Small intestine (tissue), 7 donors: ENCODE results near the gene FBXL16. TPM values are rescaled to one million over a fixed set of nuclear protein-coding genes. Genes with fewer than 3 reads are reported as not detected.
A peak's percentile ranks its signal among the peaks of the same experiment; 100 is the strongest.

Source experiments
- DNase-seq, 2 donors: peaks; one replicate each; pipeline versions ENCODE4 v3.0.0 to v3.0.0-alpha.2; 2013
- FAIRE-seq: peaks from 2 replicates; lab custom pipeline; 2012; peaks lifted over from hg19 to GRCh38; lab: Jason Lieb, UNC
- H3K27ac ChIP-seq, 3 donors: one replicate each; pipeline ENCODE4 v1.5.1; 2013; ENCODE audit warnings: low read length in 2 of 3, mild to moderate bottlenecking in 2 of 3, control low read depth in 1 of 3, inconsistent platforms in 1 of 3, low read depth in 1 of 3, moderate library complexity in 1 of 3
- H3K27me3 ChIP-seq, 3 donors: one replicate each; pipeline ENCODE4 v1.6.1; 2013; ENCODE audit warnings: low read length in 3 of 3, inconsistent platforms in 1 of 3; ENCODE audit not compliant: control insufficient read depth in 3 of 3, insufficient read depth in 3 of 3
- H3K36me3 ChIP-seq, 3 donors: one replicate each; pipeline ENCODE4 v1.6.1; 2013; ENCODE audit warnings: low read length in 3 of 3, inconsistent platforms in 1 of 3, low read depth in 1 of 3, mild to moderate bottlenecking in 1 of 3, moderate library complexity in 1 of 3; ENCODE audit not compliant: control insufficient read depth in 3 of 3, insufficient read depth in 2 of 3
- H3K4me1 ChIP-seq, 3 donors: one replicate each; pipeline ENCODE4 v1.6.1; 2013; ENCODE audit warnings: low read length in 2 of 3, inconsistent platforms in 1 of 3, low read depth in 1 of 3, mild to moderate bottlenecking in 1 of 3, moderate library complexity in 1 of 3; ENCODE audit not compliant: control insufficient read depth in 3 of 3, insufficient read depth in 2 of 3
- H3K4me3 ChIP-seq, 3 donors: one replicate each; pipeline ENCODE4 v1.5.1; 2013; ENCODE audit warnings: low read length in 3 of 3, control low read depth in 1 of 3, inconsistent platforms in 1 of 3, low read depth in 1 of 3, mild to moderate bottlenecking in 1 of 3, moderate library complexity in 1 of 3
- H3K9me3 ChIP-seq, 2 donors: one replicate each; pipeline ENCODE4 v1.6.1; 2013; ENCODE audit warnings: low read depth in 1 of 2, low read length in 1 of 2; ENCODE audit not compliant: control insufficient read depth in 2 of 2, insufficient read depth in 1 of 2
- WGBS, 3 donors: extraction: QIAGEN DNeasy Blood & Tissue Kit; methylation state at CpG; one replicate each; pipeline ENCODE4 v1.1.7; 2013; 5-methylcytosine and 5-hydroxymethylcytosine counted together
- polyA plus RNA-seq, 4 donors: library from polyadenylated mRNA; stranded (reverse) in 3 of 4; unstranded in 1 of 4; fragments of 200-250 nt in 3 of 4; fragments of 120-200 nt in 1 of 4; gene quantifications; one replicate each; pipeline versions ENCODE4 v1.2.1 to v1.2.3, GENCODE V29; 2013
- donor health status: healthy with polysubstance abuse.
- donor health status: control.
- donor health status: control.
- donor health status: Bipolar disorder and iron deficiency.
- donor health status: healthy.

Gene FBXL16
- polyA plus RNA-seq, 4 donors, result 0.81 to 3.4 (median 1.2) TPM

DNA sequence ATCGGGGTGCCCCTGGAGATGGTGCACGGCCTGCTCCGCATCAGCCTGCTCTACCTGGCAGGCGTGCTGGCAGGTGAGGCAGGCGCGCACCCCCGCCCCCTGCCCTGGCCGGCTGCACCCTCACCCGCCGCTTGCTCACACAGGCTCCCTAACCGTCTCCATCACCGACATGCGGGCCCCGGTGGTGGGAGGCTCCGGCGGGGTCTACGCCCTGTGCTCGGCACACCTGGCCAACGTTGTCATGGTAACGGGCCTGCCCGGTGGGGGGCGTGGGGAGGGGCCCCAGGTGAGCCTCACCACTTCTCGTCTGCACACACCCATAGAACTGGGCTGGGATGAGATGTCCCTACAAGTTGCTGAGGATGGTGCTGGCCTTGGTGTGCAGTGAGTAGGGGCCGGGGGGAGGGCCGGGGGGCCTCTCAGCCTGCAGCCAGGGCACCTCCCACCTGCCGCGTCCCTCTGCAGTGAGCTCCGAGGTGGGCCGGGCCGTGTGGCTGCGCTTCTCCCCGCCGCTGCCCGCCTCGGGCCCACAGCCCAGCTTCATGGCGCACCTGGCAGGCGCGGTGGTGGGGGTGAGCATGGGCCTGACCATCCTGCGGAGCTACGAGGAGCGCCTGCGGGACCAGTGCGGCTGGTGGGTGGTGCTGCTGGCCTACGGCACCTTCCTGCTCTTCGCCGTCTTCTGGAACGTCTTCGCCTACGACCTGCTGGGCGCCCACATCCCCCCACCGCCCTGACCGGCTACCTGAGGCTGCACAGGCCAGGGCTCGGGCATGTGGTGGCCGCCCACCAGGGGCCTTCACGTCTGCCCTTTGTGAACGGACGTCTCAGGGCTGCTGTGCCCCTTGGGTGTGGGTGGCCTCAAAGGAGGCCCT lies 28.0 kb downstream of the FBXL16 start:
- FAIRE-seq (no peak), DNase-seq (no peak)
- WGBS, 3 donors, result 47 to 57% (median 53%) methylated on average over 49 to 57 of the region's 57 CpGs
- Histone ChIP-seq H3K4me3 (no peak overlapping the region), H3K9me3 (no peaks in the 10 kb centered on the region), H3K4me1 (peaks cover 8 to 44% (median 10%) of the 10 kb centered on the region in 3 donors), H3K27me3 (peaks cover 0 to 3% (median 0%) of the 10 kb centered on the region in 3 donors), H3K27ac (peak overlapping the region in 1 of 3 donors; percentile 30), H3K36me3 (peaks cover 6 to 42% (median 9%) of the 10 kb centered on the region in 3 donors)

DNA sequence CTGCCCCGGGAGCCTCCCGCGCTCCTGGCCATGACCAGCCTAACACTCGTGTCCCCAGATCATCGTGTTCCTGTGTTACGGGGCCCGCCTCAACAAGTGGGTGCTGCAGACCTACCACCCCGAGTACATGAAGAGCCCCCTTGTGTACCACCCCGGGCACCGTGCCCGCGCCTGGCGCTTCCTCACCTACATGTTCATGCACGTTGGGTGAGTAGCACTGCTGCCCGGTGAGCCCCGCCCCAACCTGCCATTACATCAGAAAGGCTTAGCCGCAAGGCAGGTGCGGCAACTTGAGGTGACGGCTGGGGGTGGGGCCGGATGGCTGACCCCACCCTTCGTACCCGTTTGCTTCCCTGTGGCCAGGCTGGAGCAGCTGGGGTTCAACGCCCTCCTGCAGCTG lies 28.7 kb downstream of the FBXL16 start:
- peak overlapping the region in 1 of 3 donors; percentile 25 for H3K27ac ChIP-seq
- WGBS, 3 donors, result 15 to 47% (median 30%) methylated on average over 22 to 23 of the region's 23 CpGs
- peaks cover 8 to 37% (median 9%) of the 10 kb centered on the region in 3 donors for H3K4me1 ChIP-seq
- peaks cover 0 to 3% (median 0%) of the 10 kb centered on the region in 3 donors for H3K27me3 ChIP-seq
- H3K9me3 ChIP-seq, result no peaks in the 10 kb centered on the region
- H3K4me3 ChIP-seq, result no peak overlapping the region
- no peak for FAIRE-seq
- H3K36me3 ChIP-seq, result peaks cover 3 to 42% (median 15%) of the 10 kb centered on the region in 3 donors
- DNase-seq, result peak; percentile 86 to 94

GRCh38 chr16:676565-676902 lies 29.1 kb downstream of the FBXL16 start:
- H3K4me3 ChIP-seq, result no peak overlapping the region
- H3K4me1 ChIP-seq, result peaks cover 5 to 34% (median 8%) of the 10 kb centered on the region in 3 donors
- no peak for FAIRE-seq
- H3K9me3 ChIP-seq, result no peaks in the 10 kb centered on the region
- peaks cover 7 to 42% (median 16%) of the 10 kb centered on the region in 3 donors for H3K36me3 ChIP-seq
- H3K27ac ChIP-seq, result peak overlapping the region in 1 of 3 donors; percentile 25
- 30 to 80% (median 55%) methylated on average over 17 to 21 of the region's 21 CpGs for WGBS, 3 donors
- DNase-seq, result no peak
- peaks cover 0 to 3% (median 0%) of the 10 kb centered on the region in 3 donors for H3K27me3 ChIP-seq

- H3K4me1 ChIP-seq, result peaks cover 5 to 28% (median 5%) of the 10 kb centered on the region in 3 donors
- H3K4me3 ChIP-seq, result peak overlapping the region; percentile 27 to 42 (median 39)
- H3K36me3 ChIP-seq, result peaks cover 12 to 42% (median 16%) of the 10 kb centered on the region in 3 donors
- DNase-seq, result peak; percentile 63 to 64
- no peaks in the 10 kb centered on the region for H3K9me3 ChIP-seq
- 16 to 39% (median 33%) methylated on average over 18 to 25 of the region's 25 CpGs for WGBS, 3 donors
- no peak overlapping the region for H3K27ac ChIP-seq
- FAIRE-seq, result no peak
- peaks cover 0 to 3% (median 0%) of the 10 kb centered on the region in 3 donors for H3K27me3 ChIP-seq
Measured at GRCh38 chr16:675884-676564, 29.6 kb downstream of the FBXL16 start.

DNA sequence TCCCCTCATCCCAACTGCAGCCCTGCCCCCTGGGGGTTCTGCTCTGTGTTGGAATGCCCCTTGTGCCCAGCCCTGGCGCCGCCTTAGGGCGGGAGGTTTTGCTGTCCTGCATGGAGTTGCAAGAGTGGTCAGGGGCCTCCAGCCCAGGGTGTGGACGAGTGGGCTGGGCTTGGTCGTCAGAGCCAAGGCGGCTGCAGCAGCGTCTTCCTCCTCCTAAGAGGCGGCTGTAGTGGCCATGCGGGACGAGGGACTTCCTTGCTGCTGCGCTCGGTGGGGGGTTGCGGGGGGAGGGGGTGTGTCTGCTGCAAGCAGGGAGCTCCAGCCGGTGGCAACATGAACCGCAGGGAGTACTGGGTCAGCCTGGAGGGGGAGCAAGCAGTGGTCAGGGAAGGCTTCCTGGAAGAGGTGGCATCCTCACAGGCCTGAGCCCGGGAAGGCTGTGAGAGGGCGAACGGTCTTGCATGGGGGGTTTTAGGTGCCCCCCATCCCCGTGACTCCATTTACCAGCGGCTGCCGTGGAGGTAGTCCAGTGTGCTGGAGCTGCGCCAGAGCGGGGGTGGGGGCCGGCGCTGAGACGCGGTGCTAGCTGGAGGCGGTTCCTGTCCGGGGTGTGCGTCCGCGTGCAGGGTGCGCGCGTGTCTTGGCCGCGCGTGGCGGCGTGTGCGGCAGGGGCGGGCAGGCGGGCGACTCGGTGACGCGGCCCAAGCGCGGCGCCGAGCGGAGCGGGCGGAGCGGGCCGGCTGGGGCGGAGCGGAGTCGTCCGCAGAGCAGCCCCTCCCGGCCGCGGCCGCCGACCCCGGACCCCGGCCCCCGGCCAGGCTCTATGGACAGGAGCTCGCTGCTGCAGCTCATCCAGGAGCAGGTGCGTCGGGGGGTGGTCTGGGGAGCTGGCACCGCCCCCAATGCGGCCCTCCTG lies 30.4 kb downstream of the FBXL16 start, which contains the start of gene RHBDL1:
TSS of gene RHBDL1 (plus strand) at position 704 of the 916 bp plus-strand sequence. CDS start at position 824, 120 bp downstream.
- DNase-seq (peak; percentile 25 to 48), FAIRE-seq (no peak)
- H3K27ac ChIP-seq, result peak within 1 kb of the TSS in 1 of 3 donors; percentile 25
- peaks cover 5 to 26% (median 5%) of the 10 kb centered on the region in 3 donors for H3K4me1 ChIP-seq
- H3K36me3 ChIP-seq, result peaks cover 15 to 50% (median 19%) of the 10 kb centered on the region in 3 donors
- peaks cover 0 to 3% (median 0%) of the 10 kb centered on the region in 3 donors for H3K27me3 ChIP-seq
- no peaks in the 10 kb centered on the region for H3K9me3 ChIP-seq
- WGBS, 3 donors, result 5 to 10% (median 6%) methylated on average over 36 to 73 of the region's 73 CpGs
- peak within 1 kb of the TSS; percentile 27 to 42 (median 39) for H3K4me3 ChIP-seq

DNA sequence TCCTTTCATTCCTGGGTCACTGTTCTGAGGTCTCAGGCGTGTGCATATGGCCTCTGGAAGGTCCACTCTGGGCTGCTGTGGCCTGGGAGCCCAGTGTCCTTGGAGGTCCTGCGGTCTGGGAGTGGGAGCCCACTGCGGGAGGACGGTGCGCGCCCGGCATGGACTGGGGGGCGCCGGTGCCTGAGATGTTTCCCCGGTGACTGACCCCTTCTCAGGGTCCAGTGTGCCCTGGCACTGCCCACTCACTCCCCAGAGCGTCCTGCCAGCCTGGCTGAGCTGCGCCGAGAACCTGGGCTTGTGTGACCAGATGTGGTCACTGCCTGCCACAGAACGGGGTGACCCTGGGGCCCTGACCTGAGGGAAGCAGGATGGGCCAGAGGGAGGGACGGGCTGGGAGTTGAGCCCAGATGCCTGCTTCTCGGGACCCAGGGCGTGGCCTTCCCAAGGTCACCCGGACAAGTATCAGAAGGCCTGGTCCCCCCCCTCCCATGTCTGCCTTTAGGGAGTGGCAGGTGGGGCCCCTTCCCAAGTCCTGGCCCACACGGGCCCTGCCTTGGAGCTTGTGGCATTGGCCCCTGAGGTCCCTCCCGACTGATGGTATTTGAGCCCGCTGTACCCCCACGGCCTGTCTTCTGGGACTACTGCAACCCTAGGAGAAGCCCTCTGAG lies 31.3 kb downstream of the FBXL16 start:
- 72 to 80% (median 76%) methylated on average over 21 to 22 of the region's 22 CpGs for WGBS, 3 donors
- DNase-seq (no peak), FAIRE-seq (no peak)
- Histone ChIP-seq H3K27ac (no peak overlapping the region), H3K4me1 (peaks cover 5 to 26% (median 5%) of the 10 kb centered on the region in 3 donors), H3K27me3 (peaks cover 0 to 3% (median 0%) of the 10 kb centered on the region in 3 donors), H3K9me3 (no peaks in the 10 kb centered on the region), H3K36me3 (peaks cover 15 to 59% (median 21%) of the 10 kb centered on the region in 3 donors), H3K4me3 (no peak overlapping the region)

- WGBS, 3 donors, result 90 to 91% (median 91%) methylated on average over 14 to 18 of the region's 18 CpGs
- peaks cover 3 to 32% (median 5%) of the 10 kb centered on the region in 3 donors for H3K4me1 ChIP-seq
- FAIRE-seq, result no peak
Measured at GRCh38 chr16:673399-673991, 32.1 kb downstream of the FBXL16 start.

More at GRCh38 chr16:673399-673991, 32.1 kb downstream of the FBXL16 start:
- Histone ChIP-seq H3K27ac (no peak overlapping the region), H3K4me3 (no peak overlapping the region), H3K36me3 (peaks cover 15 to 67% (median 21%) of the 10 kb centered on the region in 3 donors), H3K9me3 (no peaks in the 10 kb centered on the region), H3K27me3 (peaks cover 0 to 3% (median 0%) of the 10 kb centered on the region in 3 donors)
- no peak for DNase-seq
